Esophagus squamous epithelium (tissue), 5 donors: ENCODE measurements around the gene CXCR4. TPM values are rescaled to one million over a fixed set of nuclear protein-coding genes. Genes with fewer than 3 reads are reported as not detected.

Source experiments
- DNase-seq: peaks from one replicate; lab custom pipeline; 2025; lab: John Stamatoyannopoulos, UW
- H3K27ac ChIP-seq, 4 donors: fragments of 200-600 bp; sonication (generic); one replicate each; pipeline ENCODE4 v1.5.1; 2016 to 2019; ENCODE audit warnings: mild to moderate bottlenecking in 1 of 4
- H3K27me3 ChIP-seq, 4 donors: fragments of 200-600 bp; sonication (generic); 1 replicate in 3 of 4; 2 replicates in 1 of 4; pipeline versions ENCODE4 v1.5.1 to v1.6.0; 2017 to 2021; ENCODE audit warnings: antibody characterized with exemption in 1 of 4
- H3K36me3 ChIP-seq, 3 donors: fragments of 200-600 bp; sonication (generic); one replicate each; pipeline ENCODE4 v1.5.1; 2016 to 2019
- H3K4me1 ChIP-seq, 3 donors: fragments of 200-600 bp; sonication (generic); one replicate each; pipeline ENCODE4 v1.5.1; 2017 to 2019
- H3K4me3 ChIP-seq, 4 donors: fragments of 200-600 bp; sonication (generic); 1 replicate in 3 of 4; 2 replicates in 1 of 4; pipeline ENCODE4 v1.5.1; 2016 to 2019; ENCODE audit warnings: mild to moderate bottlenecking in 2 of 4, moderate library complexity in 1 of 4
- H3K9me3 ChIP-seq, 3 donors: fragments of 200-600 bp; sonication (generic); one replicate each; pipeline ENCODE4 v1.5.1; 2016 to 2019
- POLR2A ChIP-seq, 4 donors: fragments of 450-650 bp; IDR thresholded peaks; one replicate each; pipeline ENCODE4 v1.6.1; 2017; ENCODE audit warnings: antibody characterized with exemption in 4 of 4, mild to moderate bottlenecking in 4 of 4, moderate library complexity in 3 of 4
- WGBS, 2 donors: methylation state at CpG; one replicate each; pipeline ENCODE4 v1.1.5; 2018; 5-methylcytosine and 5-hydroxymethylcytosine counted together
- intact Hi-C: fragments of 100-400 bp; cut with DNase I; formaldehyde crosslinking; loops from one replicate; pipeline ENCODE4 v1.15.0; 2022
- total RNA-seq, 4 donors: library from RNA; depleted of rRNA; stranded (reverse); fragments of >200 nt; gene quantifications; one replicate each; pipeline ENCODE4 v1.1.0, GENCODE V29; 2016
- TF ChIP-seq, protein P1 (sequence below), 6 experiments: fragments of 450-650 bp in 4 of 6; fragments of 200-600 bp in 2 of 6; sonication (generic) in 2 of 6; IDR thresholded peaks; one replicate each; pipeline ENCODE4 v1.5.1; 2016 to 2019; ENCODE audit warnings: antibody characterized with exemption in 6 of 6, mild to moderate bottlenecking in 4 of 6, moderate library complexity in 4 of 6
- donor health status: DM: yes; HTN: yes; CAD: no.

The CXCR4 gene
- total RNA-seq, 4 donors from 2014 or later, result 5.7 to 28.6 (median 10.0) TPM

DNA sequence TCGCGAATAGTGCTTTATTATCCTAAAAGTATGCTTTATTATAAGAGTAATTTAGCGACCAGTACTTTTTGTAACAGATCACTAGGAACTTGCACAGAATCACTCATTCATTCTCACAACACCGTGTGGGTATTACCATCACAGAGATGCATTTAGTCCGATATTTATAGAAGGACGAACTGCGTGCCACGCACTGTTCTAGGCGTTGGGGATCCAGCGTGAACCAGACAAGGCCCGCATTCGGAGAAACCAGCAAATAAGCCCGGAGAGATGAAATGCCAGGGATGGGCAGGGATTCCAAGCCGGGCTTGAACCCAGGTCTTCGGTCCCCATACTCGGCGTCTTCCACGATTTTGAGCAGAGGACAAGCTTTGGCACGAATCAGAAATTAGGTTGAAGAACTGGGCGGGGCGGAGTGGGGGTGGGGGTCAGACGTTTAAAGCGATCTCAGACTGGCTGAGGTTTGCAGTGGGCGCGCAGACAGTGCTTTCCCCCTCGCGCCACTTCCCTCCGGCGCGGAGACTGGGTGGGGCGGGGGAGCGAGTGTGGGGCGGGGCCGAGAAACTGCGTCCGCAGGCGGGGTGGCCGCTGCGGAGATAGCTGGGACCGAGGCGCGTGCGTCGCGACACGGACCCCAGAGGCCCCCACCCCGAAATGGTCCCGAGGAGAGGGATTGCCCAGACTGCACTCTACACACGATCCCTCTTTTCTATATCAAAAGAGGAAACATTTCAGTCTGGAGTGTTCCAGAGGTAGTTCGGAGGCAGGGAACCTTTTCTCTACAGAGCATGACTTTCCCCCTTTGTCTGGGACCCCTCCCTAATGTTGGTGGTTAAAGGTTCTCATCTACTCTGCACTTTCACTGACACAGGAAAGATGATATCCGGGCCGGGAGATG is 1.1 kb upstream of the CXCR4 start:
- intact Hi-C loops, result no loop called here
- Histone ChIP-seq H3K4me1 (peaks cover 14 to 48% (median 35%) of the 10 kb centered on the region in 3 donors), H3K27ac (peak overlapping the region; percentile 56 to 84 (median 76)), H3K4me3 (peak overlapping the region; percentile 30 to 71 (median 49)), H3K36me3 (no peaks in the 10 kb centered on the region), H3K27me3 (peaks cover 0 to 98% (median 7%) of the 10 kb centered on the region in 4 donors), H3K9me3 (no peaks in the 10 kb centered on the region)
- WGBS, 2 donors, result 1 to 5% methylated on average over 23 of the region's 52 CpGs
- peak; percentile 57 for DNase-seq
- TF ChIP-seq, protein P1, sequence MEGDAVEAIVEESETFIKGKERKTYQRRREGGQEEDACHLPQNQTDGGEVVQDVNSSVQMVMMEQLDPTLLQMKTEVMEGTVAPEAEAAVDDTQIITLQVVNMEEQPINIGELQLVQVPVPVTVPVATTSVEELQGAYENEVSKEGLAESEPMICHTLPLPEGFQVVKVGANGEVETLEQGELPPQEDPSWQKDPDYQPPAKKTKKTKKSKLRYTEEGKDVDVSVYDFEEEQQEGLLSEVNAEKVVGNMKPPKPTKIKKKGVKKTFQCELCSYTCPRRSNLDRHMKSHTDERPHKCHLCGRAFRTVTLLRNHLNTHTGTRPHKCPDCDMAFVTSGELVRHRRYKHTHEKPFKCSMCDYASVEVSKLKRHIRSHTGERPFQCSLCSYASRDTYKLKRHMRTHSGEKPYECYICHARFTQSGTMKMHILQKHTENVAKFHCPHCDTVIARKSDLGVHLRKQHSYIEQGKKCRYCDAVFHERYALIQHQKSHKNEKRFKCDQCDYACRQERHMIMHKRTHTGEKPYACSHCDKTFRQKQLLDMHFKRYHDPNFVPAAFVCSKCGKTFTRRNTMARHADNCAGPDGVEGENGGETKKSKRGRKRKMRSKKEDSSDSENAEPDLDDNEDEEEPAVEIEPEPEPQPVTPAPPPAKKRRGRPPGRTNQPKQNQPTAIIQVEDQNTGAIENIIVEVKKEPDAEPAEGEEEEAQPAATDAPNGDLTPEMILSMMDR (IDR thresholded peaks at IDR 0.05), result no peak
- TF ChIP-seq POLR2A (IDR thresholded peaks at IDR 0.05), result peak in 1 of 4 donors; percentile 66

DNA sequence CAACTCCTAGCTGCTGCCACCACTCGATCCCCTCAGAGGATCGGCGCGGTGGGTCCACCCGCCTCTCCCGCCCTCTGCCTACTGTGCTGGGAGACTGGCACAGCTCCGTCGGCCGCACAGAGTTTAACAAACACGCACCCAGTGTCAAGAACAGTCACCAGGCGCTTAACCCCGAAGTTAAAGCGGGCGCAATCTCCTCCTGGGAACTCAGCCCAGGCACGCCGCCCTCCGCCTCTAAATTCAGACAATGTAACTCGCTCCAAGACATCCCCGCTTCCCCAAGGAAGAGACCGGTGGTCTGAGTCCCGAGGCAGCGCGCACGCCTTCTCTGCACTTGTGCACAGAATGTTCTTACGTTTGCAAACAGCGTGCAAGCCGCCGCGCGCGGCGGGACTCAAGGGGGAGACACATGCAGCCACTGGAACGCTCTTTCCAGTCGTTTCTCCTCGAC is 533 bp downstream of the CXCR4 start:
- peaks cover 0 to 100% (median 7%) of the 10 kb centered on the region in 4 donors for H3K27me3 ChIP-seq
- H3K27ac ChIP-seq, result peak overlapping the region; percentile 67 to 88 (median 76)
- no peaks in the 10 kb centered on the region for H3K36me3 ChIP-seq
- TF ChIP-seq, protein P1 (IDR thresholded peaks at IDR 0.05), result no peak
- TF ChIP-seq POLR2A (IDR thresholded peaks at IDR 0.05), result peak in 1 of 4 donors; percentile 15
- H3K9me3 ChIP-seq, result no peaks in the 10 kb centered on the region
- 0% methylated on average over 4 to 14 of the region's 35 CpGs for WGBS, 2 donors
- intact Hi-C loops, result no loop called here
- H3K4me3 ChIP-seq, result peak overlapping the region; percentile 30 to 71 (median 49)
- DNase-seq, result no peak
- peaks cover 14 to 48% (median 35%) of the 10 kb centered on the region in 3 donors for H3K4me1 ChIP-seq

DNA sequence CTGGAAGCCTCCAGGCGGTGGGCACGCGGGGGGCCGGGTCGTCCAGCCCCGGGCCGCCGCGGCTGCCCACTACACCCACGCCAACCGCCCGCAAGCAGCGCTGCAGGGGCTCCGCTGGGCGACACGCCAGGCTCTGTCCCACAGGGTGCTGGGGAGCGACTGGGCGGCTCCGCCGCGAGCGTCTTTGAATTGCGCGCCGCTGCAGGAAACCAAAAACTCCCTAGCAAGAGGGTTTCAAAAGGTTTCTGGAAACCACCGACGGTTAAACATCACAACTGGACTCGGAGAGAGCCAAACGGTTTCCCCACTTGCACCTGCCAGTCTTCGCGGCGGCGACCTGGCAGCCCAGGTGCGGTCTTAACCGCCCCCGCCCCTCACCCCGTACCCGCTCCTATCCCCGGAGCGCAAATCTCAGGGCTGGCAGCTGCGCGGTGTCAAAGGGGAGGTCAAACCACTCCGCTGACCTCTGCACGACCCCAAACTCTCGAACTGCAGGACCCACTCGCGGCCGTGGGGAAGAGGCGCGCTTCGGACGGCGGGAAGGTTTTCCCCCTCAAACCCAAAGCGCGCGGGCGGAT is 1.0 kb downstream of the CXCR4 start:
- peaks cover 0 to 100% (median 7%) of the 10 kb centered on the region in 4 donors for H3K27me3 ChIP-seq

DNA sequence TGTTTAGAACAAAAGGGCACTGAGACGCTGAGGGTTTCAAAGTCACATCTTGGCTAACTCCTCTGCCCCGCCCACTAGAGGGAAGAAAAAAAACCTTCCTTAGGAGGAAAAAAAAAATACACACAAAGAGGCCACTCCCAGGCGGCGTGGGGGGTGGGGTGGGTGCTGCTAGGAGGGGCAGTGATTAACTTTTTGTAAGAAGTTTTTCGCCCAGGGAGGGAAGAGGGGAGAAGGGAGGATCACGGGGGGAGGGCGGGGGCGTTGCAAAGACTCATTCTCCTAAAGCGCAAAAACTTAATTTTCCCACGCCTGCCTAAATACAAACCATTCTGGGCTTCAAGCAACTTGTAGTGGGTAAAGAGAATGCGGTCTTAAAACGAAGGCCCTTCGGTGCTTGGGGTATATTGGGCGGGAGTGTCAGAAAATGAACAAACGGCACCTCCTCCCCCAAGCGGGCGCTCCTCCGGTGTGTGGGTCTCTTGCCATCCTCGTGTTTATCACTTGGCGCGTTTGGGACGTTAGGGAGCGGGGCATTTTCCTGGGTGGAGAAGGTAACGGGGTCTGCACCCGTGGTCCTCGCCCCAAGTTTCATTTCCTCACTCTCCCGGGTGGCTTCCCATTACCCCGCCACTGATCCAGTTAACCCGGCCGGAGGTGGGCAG is 1.7 kb downstream of the CXCR4 start:
- peaks cover 0 to 100% (median 7%) of the 10 kb centered on the region in 4 donors for H3K27me3 ChIP-seq
- WGBS, 2 donors, result 0 to 1% methylated on average over 14 to 16 of the region's 30 CpGs
- H3K4me1 ChIP-seq, result peaks cover 14 to 48% (median 35%) of the 10 kb centered on the region in 3 donors
- H3K36me3 ChIP-seq, result no peaks in the 10 kb centered on the region
- H3K4me3 ChIP-seq, result peak overlapping the region; percentile 30 to 71 (median 49)
- DNase-seq, result peak; percentile 34
- no peaks in the 10 kb centered on the region for H3K9me3 ChIP-seq
- peak overlapping the region; percentile 67 to 88 (median 76) for H3K27ac ChIP-seq
- peak in 2 of 4 donors; percentile 13 to 14 for TF ChIP-seq POLR2A (IDR thresholded peaks at IDR 0.05)
- TF ChIP-seq, protein P1 (IDR thresholded peaks at IDR 0.05), result no peak
- intact Hi-C loops, result no loop called here

More for the DNA sequence above, 1.0 kb downstream of the CXCR4 start:
- peak overlapping the region; percentile 30 to 71 (median 49) for H3K4me3 ChIP-seq
- H3K27ac ChIP-seq, result peak overlapping the region; percentile 67 to 88 (median 76)
- H3K4me1 ChIP-seq, result peaks cover 14 to 48% (median 35%) of the 10 kb centered on the region in 3 donors
- no peak for TF ChIP-seq POLR2A (IDR thresholded peaks at IDR 0.05)
- no peaks in the 10 kb centered on the region for H3K9me3 ChIP-seq
- DNase-seq, result no peak
- no peaks in the 10 kb centered on the region for H3K36me3 ChIP-seq
- WGBS, 2 donors, result 0% methylated on average over 9 of the region's 57 CpGs; no CpG with 5 or more reads in 1 of the 2 donors
- intact Hi-C loops, result no loop called here

DNA sequence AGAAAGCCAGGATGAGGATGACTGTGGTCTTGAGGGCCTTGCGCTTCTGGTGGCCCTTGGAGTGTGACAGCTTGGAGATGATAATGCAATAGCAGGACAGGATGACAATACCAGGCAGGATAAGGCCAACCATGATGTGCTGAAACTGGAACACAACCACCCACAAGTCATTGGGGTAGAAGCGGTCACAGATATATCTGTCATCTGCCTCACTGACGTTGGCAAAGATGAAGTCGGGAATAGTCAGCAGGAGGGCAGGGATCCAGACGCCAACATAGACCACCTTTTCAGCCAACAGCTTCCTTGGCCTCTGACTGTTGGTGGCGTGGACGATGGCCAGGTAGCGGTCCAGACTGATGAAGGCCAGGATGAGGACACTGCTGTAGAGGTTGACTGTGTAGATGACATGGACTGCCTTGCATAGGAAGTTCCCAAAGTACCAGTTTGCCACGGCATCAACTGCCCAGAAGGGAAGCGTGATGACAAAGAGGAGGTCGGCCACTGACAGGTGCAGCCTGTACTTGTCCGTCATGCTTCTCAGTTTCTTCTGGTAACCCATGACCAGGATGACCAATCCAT is 2.7 kb downstream of the CXCR4 start:
- H3K9me3 ChIP-seq, result no peaks in the 10 kb centered on the region
- no peak for DNase-seq
- peaks cover 0 to 91% (median 7%) of the 10 kb centered on the region in 4 donors for H3K27me3 ChIP-seq
- peak overlapping the region in 3 of 4 donors; percentile 46 to 71 (median 52) for H3K4me3 ChIP-seq
- peaks cover 14 to 48% (median 35%) of the 10 kb centered on the region in 3 donors for H3K4me1 ChIP-seq
- no peak overlapping the region for H3K27ac ChIP-seq
- no peaks in the 10 kb centered on the region for H3K36me3 ChIP-seq
- WGBS, 2 donors, result 89% methylated on average over 11 to 12 of the region's 12 CpGs
- intact Hi-C loops, result no loop called here
- no peak for TF ChIP-seq POLR2A (IDR thresholded peaks at IDR 0.05)
- TF ChIP-seq, protein P1 (IDR thresholded peaks at IDR 0.05), result no peak
